Measurements from ENCODE around the gene NPR3.

GRCh38 chr5:32834251-32834650, 123.1 kb downstream of the NPR3 start:
- TF ChIP-seq POLR2A (IDR thresholded peaks at IDR 0.05) (no peak), CTCF (IDR thresholded peaks at IDR 0.05 in 4 of 5, conservative IDR thresholded peaks at IDR 0.05 in 1 of 5) (no peak)
